Measurements from ENCODE around the gene FAM222A. TPM values are rescaled to one million over a fixed set of nuclear protein-coding genes. Genes with fewer than 3 reads are reported as not detected.

The FAM222A gene
- polyA plus RNA-seq, 6 donors from 2014 or later, result 0.29 to 0.30 TPM; not detected in 4

DNA sequence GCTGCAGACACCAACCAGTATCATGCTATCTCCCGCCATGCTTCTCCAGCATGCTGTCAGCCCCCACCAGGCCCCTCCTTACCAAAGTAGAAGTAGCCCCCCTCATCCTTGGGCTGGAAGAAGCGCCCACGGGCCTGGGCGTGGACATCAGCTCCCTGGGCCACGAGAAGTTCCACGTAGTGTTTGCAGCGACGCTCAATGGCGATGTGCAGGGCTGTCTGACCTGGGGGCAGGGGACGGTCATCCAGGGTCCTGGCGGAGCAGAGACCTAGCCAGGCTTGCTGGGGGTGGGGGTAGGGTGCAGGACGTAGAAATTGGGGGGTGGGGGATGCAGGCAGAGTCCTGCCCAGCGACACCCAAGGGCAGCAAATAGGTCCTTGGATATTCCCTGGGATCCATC is 86.9 kb downstream of the FAM222A start:
- DNase-seq, result no peak
- H3K9me3 Mint-ChIP-seq, result no peaks in the 10 kb centered on the region
- H3K27ac Mint-ChIP-seq, result no peak overlapping the region
- ATAC-seq (ENCODE audit: low read depth in 2 of 2), result no peak
- peaks cover 0 to 3% (median 0%) of the 10 kb centered on the region in 3 donors for H3K4me1 Mint-ChIP-seq
- no peak overlapping the region for H3K4me3 Mint-ChIP-seq
- peaks cover 3 to 27% (median 17%) of the 10 kb centered on the region in 3 donors for H3K27me3 Mint-ChIP-seq
- H3K36me3 Mint-ChIP-seq, result no peaks in the 10 kb centered on the region

DNA sequence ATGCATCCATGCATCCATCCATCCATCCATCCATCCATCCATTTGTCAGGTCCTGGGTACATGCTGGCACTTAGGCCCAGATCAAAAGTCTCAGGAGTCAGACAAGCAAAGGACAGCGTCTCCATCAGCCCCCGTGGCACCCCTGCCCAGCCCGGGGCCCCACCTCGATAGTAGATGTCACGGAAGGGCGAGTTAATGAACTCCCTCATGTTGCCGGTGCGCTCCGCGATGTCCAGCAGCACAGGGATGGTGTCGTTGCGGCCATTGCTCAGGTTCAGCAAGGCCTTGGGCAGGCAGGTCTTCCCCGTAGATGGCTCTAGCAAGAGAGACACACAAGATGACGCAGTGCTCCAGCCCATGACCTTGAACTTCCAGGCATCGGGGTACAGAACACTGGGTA is 89.2 kb downstream of the FAM222A start:
- Mint-ChIP-seq H3K9me3 (no peaks in the 10 kb centered on the region), H3K36me3 (no peaks in the 10 kb centered on the region), H3K4me3 (no peak overlapping the region), H3K27ac (peak overlapping the region in 1 of 6 donors; percentile 58), H3K27me3 (peaks cover under 1 to 17% (median 11%) of the 10 kb centered on the region in 3 donors), H3K4me1 (peaks cover 0 to 3% (median 0%) of the 10 kb centered on the region in 3 donors)
- no peak for ATAC-seq (ENCODE audit: low read depth in 2 of 2)
- DNase-seq, result no peak

DNA sequence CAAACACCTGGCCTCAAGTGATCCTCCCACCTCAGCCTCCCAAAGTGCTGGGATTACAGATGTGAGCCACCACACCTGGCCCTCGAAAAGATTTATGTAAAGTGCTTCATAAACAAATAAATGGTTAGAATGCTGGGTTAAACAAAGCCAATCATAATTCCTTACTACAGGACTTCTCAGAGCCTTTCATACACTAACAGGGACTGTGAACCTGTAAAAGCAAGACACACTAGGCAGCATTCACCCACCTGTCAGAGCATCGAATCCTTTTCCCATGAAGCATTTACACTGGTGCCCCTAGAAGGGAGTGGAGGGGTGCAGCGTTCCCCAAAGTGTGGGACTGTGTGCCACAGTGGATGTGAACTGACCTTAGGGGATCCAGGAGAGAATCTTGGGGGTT is 90.1 kb downstream of the FAM222A start:
- ATAC-seq (ENCODE audit: low read depth in 2 of 2), result no peak
- Mint-ChIP-seq H3K4me1 (peaks cover 0 to 3% (median 0%) of the 10 kb centered on the region in 3 donors), H3K27ac (no peak overlapping the region), H3K9me3 (no peaks in the 10 kb centered on the region), H3K27me3 (peaks cover 0 to 9% (median 6%) of the 10 kb centered on the region in 3 donors), H3K4me3 (no peak overlapping the region), H3K36me3 (no peaks in the 10 kb centered on the region)
- no peak for DNase-seq

DNA sequence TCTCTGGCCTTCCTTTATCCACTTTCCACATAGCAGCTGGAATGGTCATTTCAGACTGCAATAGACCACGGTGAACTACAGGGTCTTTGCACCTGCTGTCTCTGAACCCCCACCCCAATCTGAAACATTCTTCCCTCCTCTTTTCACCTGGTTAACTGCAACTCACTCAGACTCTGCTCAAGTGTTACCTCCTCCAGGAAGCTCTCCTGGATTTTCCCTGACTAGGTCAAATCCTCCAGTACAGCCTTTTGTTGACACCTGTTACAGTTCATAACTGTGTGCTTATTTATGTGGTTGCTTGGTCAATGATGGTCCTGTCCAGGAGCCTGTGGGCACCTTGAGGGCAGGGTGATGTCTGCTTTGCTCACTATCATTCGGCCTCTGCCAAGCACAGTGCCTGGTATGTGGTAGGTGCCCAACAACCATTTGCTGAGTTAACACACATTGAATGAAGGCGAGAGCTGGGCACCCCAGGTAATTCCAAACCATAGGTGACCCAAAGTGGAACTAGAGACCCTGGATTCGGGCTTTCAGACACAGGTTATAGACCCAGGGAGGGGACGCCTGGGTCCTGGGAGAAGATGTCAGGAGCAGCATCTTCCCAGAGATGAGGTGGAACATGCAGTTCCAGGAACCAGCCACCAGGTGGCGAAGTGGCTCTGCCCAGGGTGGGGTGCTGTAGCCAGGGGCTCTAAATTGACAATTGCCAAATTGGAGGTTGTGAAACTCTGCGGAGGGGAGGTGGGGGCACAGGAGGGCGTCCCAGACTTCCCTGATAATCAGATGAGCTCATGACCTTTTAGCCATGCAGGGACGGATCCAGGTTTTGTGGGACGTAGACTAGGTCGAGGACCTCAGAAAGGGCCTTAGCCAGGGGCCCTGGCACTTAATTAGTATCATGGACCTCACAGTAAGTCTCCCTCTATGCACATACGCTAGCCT is 91.5 kb downstream of the FAM222A start:
- Mint-ChIP-seq H3K36me3 (no peaks in the 10 kb centered on the region), H3K27ac (peak overlapping the region in 1 of 6 donors; percentile 48), H3K27me3 (peaks cover 0 to 9% (median 6%) of the 10 kb centered on the region in 3 donors), H3K4me1 (peaks cover 0 to 3% (median 0%) of the 10 kb centered on the region in 3 donors), H3K4me3 (no peak overlapping the region), H3K9me3 (no peaks in the 10 kb centered on the region)
- peak; percentile 73 to 83 for ATAC-seq (ENCODE audit: low read depth in 2 of 2)
- DNase-seq, result peak; percentile 56

DNA sequence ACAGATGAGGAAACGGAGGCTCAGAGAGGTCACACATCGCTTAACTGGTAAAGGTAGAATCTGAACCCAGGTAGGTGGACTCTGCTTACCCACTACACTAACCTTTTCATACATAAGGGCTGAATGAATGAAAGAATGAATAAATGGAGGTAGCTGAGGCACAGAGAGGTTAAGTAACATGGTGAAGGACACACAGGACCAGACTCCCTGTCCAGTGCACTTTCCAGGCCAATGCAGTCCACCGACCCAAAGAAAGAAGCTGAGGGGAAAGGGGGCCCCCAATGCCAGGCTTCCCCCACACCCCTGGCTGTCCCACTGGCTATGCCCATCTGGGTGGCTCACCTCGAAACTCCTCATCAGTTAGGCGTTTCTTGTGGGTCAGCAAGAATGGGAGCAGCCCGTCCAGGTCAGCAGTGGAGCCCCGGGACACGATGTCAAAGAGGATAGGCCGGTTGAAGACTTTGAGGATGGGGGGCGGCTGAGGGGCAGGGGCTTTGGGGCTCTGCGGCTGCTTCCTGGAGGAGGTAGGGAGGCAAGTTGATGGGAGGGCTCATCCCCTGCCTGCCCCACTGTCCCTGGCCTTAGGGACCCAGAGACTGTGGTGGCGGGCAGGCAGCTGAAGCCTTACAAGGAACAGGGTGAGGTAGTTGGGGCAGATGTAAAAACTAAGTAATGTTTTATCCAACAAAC is 94.5 kb downstream of the FAM222A start:
- Mint-ChIP-seq H3K9me3 (no peaks in the 10 kb centered on the region), H3K27ac (peak overlapping the region in 1 of 6 donors; percentile 92), H3K36me3 (no peaks in the 10 kb centered on the region), H3K4me1 (peaks cover 0 to 3% (median 0%) of the 10 kb centered on the region in 3 donors), H3K4me3 (peak overlapping the region in 1 of 8 donors; percentile 21), H3K27me3 (peaks cover 0 to 9% (median 6%) of the 10 kb centered on the region in 3 donors)
- DNase-seq (no peak), ATAC-seq (ENCODE audit: low read depth in 2 of 2) (no peak)

DNA sequence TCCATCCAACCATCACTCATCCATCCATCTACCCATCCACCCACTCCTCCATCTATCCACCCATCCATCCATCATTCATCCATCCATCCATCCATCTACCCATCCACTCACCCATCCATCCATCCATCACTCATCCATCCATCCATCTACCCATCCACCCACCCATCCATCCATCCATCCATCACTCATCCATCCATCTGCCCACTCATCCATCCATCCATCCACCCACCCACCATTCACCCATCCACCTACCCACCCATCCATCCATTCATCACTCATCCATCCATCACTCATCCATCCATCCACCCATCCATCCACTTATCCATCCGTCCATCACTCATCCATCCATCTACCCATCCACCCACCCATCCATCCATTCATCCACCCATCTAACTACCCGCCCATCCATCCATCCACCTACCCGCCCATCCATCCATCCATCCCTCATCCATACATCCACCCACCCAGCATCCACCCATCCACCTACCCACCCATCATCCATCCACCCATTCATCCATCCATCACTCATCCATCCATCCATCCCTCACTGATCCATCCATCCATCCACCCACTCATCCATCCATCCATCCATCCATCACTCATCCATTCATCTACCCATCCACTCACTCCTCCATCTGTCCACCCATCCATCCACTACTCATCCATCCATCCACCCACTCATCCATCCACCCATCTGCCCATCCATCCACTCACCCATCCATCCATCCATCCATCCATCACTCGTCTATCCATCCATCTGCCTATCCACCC is 95.4 kb downstream of the FAM222A start:
- peaks cover 0 to 3% (median 0%) of the 10 kb centered on the region in 3 donors for H3K4me1 Mint-ChIP-seq
- no peak for DNase-seq
- no peaks in the 10 kb centered on the region for H3K9me3 Mint-ChIP-seq
- H3K27me3 Mint-ChIP-seq, result peaks cover 0 to 9% (median 6%) of the 10 kb centered on the region in 3 donors
- no peak overlapping the region for H3K27ac Mint-ChIP-seq
- H3K4me3 Mint-ChIP-seq, result no peak overlapping the region
- ATAC-seq (ENCODE audit: low read depth in 2 of 2), result no peak
- no peaks in the 10 kb centered on the region for H3K36me3 Mint-ChIP-seq

DNA sequence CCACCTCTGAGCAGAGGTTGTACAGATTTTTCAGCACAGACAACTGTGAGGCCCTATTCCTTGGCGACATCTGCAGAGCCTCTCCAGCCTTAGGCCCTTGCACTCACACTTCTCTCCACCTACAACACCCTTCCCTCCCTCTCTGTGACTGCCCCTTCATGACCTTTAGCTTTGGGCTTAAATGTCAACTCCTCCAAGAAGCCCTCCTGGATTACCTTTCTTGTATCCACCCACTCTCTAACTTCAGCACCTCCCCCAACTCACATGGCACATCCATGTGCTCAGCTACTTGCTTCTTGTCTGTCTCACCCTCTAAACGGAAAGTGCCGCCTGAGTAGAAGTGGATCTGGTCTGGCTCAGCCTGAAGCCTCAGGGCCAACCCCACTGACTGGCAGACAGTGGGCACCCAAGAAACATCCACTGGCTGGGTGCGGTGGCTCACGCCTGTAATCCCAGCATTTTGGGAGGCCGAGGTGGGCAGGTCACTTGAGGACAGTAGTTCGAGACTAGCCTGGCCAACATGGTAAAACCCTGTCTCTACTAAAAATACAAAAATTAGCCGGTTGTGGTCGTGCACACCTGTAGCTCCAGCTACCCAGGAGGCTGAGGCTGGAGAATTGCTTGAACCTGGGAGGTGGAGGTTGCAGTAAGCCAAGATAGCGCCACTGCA is 97.5 kb downstream of the FAM222A start:
- Mint-ChIP-seq H3K9me3 (no peaks in the 10 kb centered on the region), H3K4me1 (no peaks in the 10 kb centered on the region), H3K4me3 (no peak overlapping the region), H3K27ac (peak overlapping the region in 1 of 6 donors; percentile 41), H3K27me3 (no peaks in the 10 kb centered on the region), H3K36me3 (no peaks in the 10 kb centered on the region)
- ATAC-seq (ENCODE audit: low read depth in 2 of 2) (no peak), DNase-seq (no peak)

DNA sequence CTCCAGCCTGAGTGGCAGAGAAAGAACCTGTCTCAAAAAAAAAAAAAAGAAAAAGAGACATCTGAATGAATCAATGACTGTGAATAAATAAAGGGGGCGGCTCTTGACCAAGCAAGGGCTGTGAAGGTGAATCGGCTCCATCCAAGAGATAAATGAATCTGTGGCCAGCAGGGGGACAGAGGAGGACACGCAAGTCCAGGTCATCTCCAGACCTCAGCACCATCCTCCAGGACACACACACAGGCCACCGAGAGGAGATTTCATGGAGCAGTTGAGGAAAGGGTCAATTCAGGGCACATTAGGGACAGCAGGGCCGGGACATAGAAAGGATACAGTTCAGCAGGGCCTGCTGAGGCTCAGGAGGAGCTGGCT is 98.0 kb downstream of the FAM222A start:
- no peak for DNase-seq
- Mint-ChIP-seq H3K36me3 (no peaks in the 10 kb centered on the region), H3K27me3 (no peaks in the 10 kb centered on the region), H3K9me3 (no peaks in the 10 kb centered on the region), H3K4me3 (no peak overlapping the region), H3K4me1 (no peaks in the 10 kb centered on the region), H3K27ac (no peak overlapping the region)
- ATAC-seq (ENCODE audit: low read depth in 2 of 2), result no peak

DNA sequence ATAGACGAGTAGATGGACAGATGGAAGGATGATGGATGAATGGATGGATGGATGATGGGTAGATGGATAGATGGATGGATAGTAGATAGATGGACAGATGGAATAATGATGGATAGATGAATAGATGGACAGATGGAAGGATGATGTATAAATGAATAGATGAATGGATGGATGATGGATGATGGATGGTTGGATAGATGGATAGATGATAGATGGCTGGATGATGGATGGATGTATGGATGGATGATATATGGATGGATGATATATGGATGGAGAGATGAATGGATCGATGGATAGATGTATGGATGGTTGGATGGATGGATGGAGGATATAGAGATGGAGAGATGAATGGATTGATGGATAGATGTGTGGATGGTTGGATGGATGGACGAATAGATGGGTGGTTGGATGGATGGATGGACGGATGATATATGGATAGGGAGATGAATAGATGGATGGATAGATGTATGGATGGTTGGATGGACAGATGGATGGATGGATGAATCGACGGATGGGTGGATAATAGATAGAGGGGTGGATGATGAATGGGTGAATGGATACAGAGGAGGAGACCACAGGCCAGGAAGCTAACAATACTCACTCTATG is 100.3 kb downstream of the FAM222A start:
- DNase-seq (no peak), ATAC-seq (ENCODE audit: low read depth in 2 of 2) (no peak)
- H3K27ac Mint-ChIP-seq, result no peak overlapping the region
- no peak overlapping the region for H3K4me3 Mint-ChIP-seq
- H3K4me1 Mint-ChIP-seq, result no peaks in the 10 kb centered on the region
- H3K9me3 Mint-ChIP-seq, result no peaks in the 10 kb centered on the region
- no peaks in the 10 kb centered on the region for H3K36me3 Mint-ChIP-seq
- H3K27me3 Mint-ChIP-seq, result peaks cover 0 to 5% (median 1%) of the 10 kb centered on the region in 3 donors

DNA sequence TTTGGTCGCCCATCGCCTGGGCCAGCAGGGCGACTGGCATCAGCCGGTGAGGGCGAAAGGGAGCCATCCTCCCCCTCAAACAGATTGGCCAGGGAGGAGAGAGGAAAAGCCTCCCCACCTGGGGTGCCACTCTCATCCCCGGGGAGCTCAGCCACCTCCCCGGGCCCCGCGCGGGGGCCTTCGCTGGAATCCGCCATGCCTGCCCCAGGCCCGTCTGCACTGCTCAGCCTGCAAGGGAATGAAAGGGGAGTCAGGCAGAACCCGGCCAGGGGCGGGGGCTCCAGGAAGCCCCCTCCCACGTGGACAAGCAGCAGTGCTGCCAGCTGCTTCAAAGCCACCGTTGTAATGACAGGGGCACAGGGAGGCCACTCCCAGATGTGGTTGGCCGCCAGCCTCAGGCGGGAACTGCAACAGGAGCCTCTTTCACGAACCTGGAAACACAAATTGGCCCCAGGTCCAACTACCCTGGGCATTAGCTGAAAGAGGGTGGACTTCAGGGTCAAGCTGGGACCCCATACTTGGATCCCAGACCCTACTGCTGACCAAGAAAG is 101.0 kb downstream of the FAM222A start:
- H3K9me3 Mint-ChIP-seq, result no peaks in the 10 kb centered on the region
- no peaks in the 10 kb centered on the region for H3K4me1 Mint-ChIP-seq
- DNase-seq (no peak), ATAC-seq (ENCODE audit: low read depth in 2 of 2) (no peak)
- H3K36me3 Mint-ChIP-seq, result no peaks in the 10 kb centered on the region
- no peak overlapping the region for H3K4me3 Mint-ChIP-seq
- peaks cover under 1 to 6% (median 5%) of the 10 kb centered on the region in 3 donors for H3K27me3 Mint-ChIP-seq
- H3K27ac Mint-ChIP-seq, result no peak overlapping the region

DNA sequence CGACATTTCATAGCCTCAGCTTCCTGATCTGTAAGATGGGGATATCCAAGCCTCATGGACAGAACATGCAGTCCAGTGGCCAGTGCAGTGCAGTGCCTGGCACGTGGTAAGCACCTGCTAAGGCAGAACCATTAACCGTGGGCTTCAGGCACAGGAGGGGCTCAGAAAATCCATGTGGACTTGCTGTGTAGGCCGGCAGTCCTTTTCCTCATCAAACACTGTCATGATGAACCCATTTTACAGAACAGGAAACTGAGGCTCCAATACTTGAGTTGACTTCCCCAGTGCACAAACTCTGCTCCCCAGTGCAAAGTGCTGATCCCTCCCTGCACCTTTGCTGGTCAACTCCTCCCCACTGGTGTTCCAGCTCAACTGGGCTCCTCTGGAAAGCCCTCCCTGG is 101.6 kb downstream of the FAM222A start:
- Mint-ChIP-seq H3K4me1 (no peaks in the 10 kb centered on the region), H3K4me3 (no peak overlapping the region), H3K27me3 (peaks cover 4 to 6% (median 5%) of the 10 kb centered on the region in 3 donors), H3K9me3 (no peaks in the 10 kb centered on the region), H3K27ac (no peak overlapping the region), H3K36me3 (no peaks in the 10 kb centered on the region)
- DNase-seq, result no peak
- ATAC-seq (ENCODE audit: low read depth in 2 of 2), result no peak

DNA sequence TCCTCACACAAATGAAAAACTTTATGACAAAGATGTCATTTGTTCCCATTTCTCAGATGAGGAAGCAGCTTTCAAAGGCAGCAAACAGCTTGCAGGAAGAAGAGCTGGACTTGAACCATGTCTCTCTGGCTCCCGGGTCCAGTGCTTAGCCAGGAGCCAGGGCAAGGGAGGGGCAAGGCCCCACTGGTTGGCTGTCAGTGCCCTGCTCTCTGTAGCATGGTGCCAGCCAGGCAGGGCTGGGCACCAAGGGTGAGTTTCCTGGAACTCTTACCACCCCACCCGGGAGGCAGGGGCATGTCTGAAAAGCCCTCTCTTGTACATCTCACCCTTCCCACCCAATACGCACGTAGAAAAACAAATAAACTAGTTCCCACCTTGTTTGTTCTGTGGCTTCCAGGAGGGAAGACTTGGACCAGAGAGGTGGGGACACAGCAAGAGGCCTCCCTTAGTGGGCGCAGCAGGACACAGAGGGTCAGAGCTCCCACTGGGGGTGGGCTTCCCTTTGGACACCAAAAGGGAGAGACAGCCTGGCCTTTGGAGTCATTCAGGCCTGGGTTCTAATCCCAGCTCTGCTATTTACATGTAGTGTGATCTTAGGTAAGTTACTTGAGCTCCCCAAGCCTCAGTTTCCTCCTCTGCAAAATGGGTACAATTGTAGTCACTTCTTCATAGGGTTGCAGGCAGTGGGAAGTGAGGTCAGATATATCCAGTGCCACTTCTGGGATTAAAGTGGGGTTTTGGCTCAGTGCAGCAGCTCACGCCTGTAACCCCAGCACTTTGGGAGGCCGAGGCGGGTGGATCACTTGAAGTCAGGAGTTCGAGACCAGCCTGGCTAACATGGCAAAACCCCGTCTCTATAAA is 102.4 kb downstream of the FAM222A start:
- Mint-ChIP-seq H3K4me1 (no peaks in the 10 kb centered on the region), H3K27ac (no peak overlapping the region), H3K4me3 (no peak overlapping the region)

More for the DNA sequence above, 102.4 kb downstream of the FAM222A start:
- ATAC-seq (ENCODE audit: low read depth in 2 of 2) (no peak), DNase-seq (no peak)
- H3K36me3 Mint-ChIP-seq, result no peaks in the 10 kb centered on the region
- H3K9me3 Mint-ChIP-seq, result no peaks in the 10 kb centered on the region
- H3K27me3 Mint-ChIP-seq, result peaks cover 4 to 6% (median 5%) of the 10 kb centered on the region in 3 donors
